Effector memory CD4-positive, alpha-beta T cell (primary cell): ENCODE results near the gene SHROOM3.

ENCODE experiments used
- DNase-seq, 3 donors: peaks; one replicate each; pipeline ENCODE4 v3.0.0-alpha.2; 2020
- H3K27ac ChIP-seq: 2 replicates; pipeline ENCODE4 v1.7.0; 2013; ENCODE audit warnings: mild to moderate bottlenecking, low read length, moderate library complexity; ENCODE audit not compliant: insufficient read depth, poor library complexity, severe bottlenecking
- H3K27me3 ChIP-seq: replicated peaks from 2 replicates; pipeline ENCODE4 v1.7.0; 2013; ENCODE audit warnings: mild to moderate bottlenecking, low read length; ENCODE audit not compliant: insufficient read depth, control insufficient read depth, poor library complexity, severe bottlenecking
- H3K36me3 ChIP-seq: 2 replicates; pipeline ENCODE4 v1.7.0; 2013; ENCODE audit warnings: mild to moderate bottlenecking, low read length, moderate library complexity; ENCODE audit not compliant: control insufficient read depth, insufficient read depth
- H3K4me1 ChIP-seq: 2 replicates; pipeline ENCODE4 v1.7.0; 2013; ENCODE audit warnings: low read length, mild to moderate bottlenecking; ENCODE audit not compliant: control insufficient read depth, insufficient read depth, poor library complexity, severe bottlenecking
- H3K4me3 ChIP-seq: 2 replicates; pipeline ENCODE4 v1.7.0; 2013; ENCODE audit warnings: low read length, low read depth, mild to moderate bottlenecking; ENCODE audit not compliant: insufficient read depth, poor library complexity, severe bottlenecking
- H3K9me3 ChIP-seq: 2 replicates; pipeline ENCODE4 v1.7.0; 2013; ENCODE audit warnings: mild to moderate bottlenecking, low read length, moderate library complexity; ENCODE audit not compliant: control insufficient read depth

SHROOM3 gene

GRCh38 chr4:76741663-76742020, 306.6 kb downstream of the SHROOM3 start:
- no peaks in the 10 kb centered on the region for H3K27me3 ChIP-seq
- no peaks in the 10 kb centered on the region for H3K36me3 ChIP-seq
- no peaks in the 10 kb centered on the region for H3K9me3 ChIP-seq
- H3K4me3 ChIP-seq = no peak overlapping the region
- no peak for DNase-seq
- H3K4me1 ChIP-seq = no peaks in the 10 kb centered on the region
- no peak overlapping the region for H3K27ac ChIP-seq

- Histone ChIP-seq H3K36me3 (no peaks in the 10 kb centered on the region), H3K9me3 (no peaks in the 10 kb centered on the region), H3K27me3 (peaks cover under 1% of the 10 kb centered on the region), H3K4me1 (no peaks in the 10 kb centered on the region), H3K27ac (no peak overlapping the region), H3K4me3 (no peak overlapping the region)
- DNase-seq = no peak
Measured at GRCh38 chr4:76744241-76744921, 309.4 kb downstream of the SHROOM3 start.

GRCh38 chr4:76745240-76745639, 310.2 kb downstream of the SHROOM3 start:
- DNase-seq = no peak
- H3K27me3 ChIP-seq = peaks cover 8% of the 10 kb centered on the region
- no peak overlapping the region for H3K4me3 ChIP-seq
- no peaks in the 10 kb centered on the region for H3K9me3 ChIP-seq
- H3K36me3 ChIP-seq = no peaks in the 10 kb centered on the region
- H3K27ac ChIP-seq = no peak overlapping the region
- no peaks in the 10 kb centered on the region for H3K4me1 ChIP-seq

GRCh38 chr4:76747563-76747962, 312.5 kb downstream of the SHROOM3 start:
- Histone ChIP-seq H3K27ac (no peak overlapping the region), H3K9me3 (no peaks in the 10 kb centered on the region), H3K4me1 (no peaks in the 10 kb centered on the region), H3K27me3 (peaks cover 8% of the 10 kb centered on the region), H3K4me3 (no peak overlapping the region), H3K36me3 (no peaks in the 10 kb centered on the region)
- no peak for DNase-seq

- H3K4me1 ChIP-seq = no peaks in the 10 kb centered on the region
- no peaks in the 10 kb centered on the region for H3K9me3 ChIP-seq
- no peak for DNase-seq
- H3K27ac ChIP-seq = no peak overlapping the region
- peaks cover 8% of the 10 kb centered on the region for H3K27me3 ChIP-seq
- H3K4me3 ChIP-seq = no peak overlapping the region
- no peaks in the 10 kb centered on the region for H3K36me3 ChIP-seq
Measured at GRCh38 chr4:76748649-76749048, 313.6 kb downstream of the SHROOM3 start.

GRCh38 chr4:76749355-76749754, 314.3 kb downstream of the SHROOM3 start:
- no peak overlapping the region for H3K4me3 ChIP-seq
- peaks cover 8% of the 10 kb centered on the region for H3K27me3 ChIP-seq
- DNase-seq = no peak
- H3K36me3 ChIP-seq = no peaks in the 10 kb centered on the region
- no peak overlapping the region for H3K27ac ChIP-seq
- H3K9me3 ChIP-seq = no peaks in the 10 kb centered on the region
- H3K4me1 ChIP-seq = no peaks in the 10 kb centered on the region

GRCh38 chr4:76750716-76751115, 315.7 kb downstream of the SHROOM3 start:
- peaks cover 8% of the 10 kb centered on the region for H3K27me3 ChIP-seq
- H3K4me1 ChIP-seq = no peaks in the 10 kb centered on the region
- no peaks in the 10 kb centered on the region for H3K36me3 ChIP-seq
- no peak overlapping the region for H3K27ac ChIP-seq
- no peaks in the 10 kb centered on the region for H3K9me3 ChIP-seq
- no peak overlapping the region for H3K4me3 ChIP-seq
- no peak for DNase-seq

- no peak overlapping the region for H3K27ac ChIP-seq
- DNase-seq = no peak
- no peaks in the 10 kb centered on the region for H3K4me1 ChIP-seq
- H3K36me3 ChIP-seq = no peaks in the 10 kb centered on the region
- H3K4me3 ChIP-seq = no peak overlapping the region
- no peaks in the 10 kb centered on the region for H3K9me3 ChIP-seq
- H3K27me3 ChIP-seq = peaks cover 8% of the 10 kb centered on the region
Measured at GRCh38 chr4:76751612-76752343, 316.7 kb downstream of the SHROOM3 start.

GRCh38 chr4:76752861-76753501, 318.0 kb downstream of the SHROOM3 start:
- H3K27ac ChIP-seq = no peak overlapping the region
- H3K9me3 ChIP-seq = no peaks in the 10 kb centered on the region
- DNase-seq = no peak
- no peaks in the 10 kb centered on the region for H3K4me1 ChIP-seq
- no peaks in the 10 kb centered on the region for H3K36me3 ChIP-seq
- no peak overlapping the region for H3K4me3 ChIP-seq
- peaks cover 8% of the 10 kb centered on the region for H3K27me3 ChIP-seq

GRCh38 chr4:76753814-76754213, 318.8 kb downstream of the SHROOM3 start:
- Histone ChIP-seq H3K27ac (no peak overlapping the region), H3K4me1 (no peaks in the 10 kb centered on the region), H3K9me3 (no peaks in the 10 kb centered on the region), H3K36me3 (no peaks in the 10 kb centered on the region), H3K4me3 (no peak overlapping the region), H3K27me3 (peaks cover 8% of the 10 kb centered on the region)
- DNase-seq = no peak
